SKM-1 treated with dmso at 0.1 percent for 144 hours (cell line): ENCODE data around the gene SALL1.

Experiments
- DNase-seq: peaks from one replicate; lab custom pipeline; 2025; ENCODE audit not compliant: unreplicated experiment; lab: John Stamatoyannopoulos, UW

SALL1 gene

DNA sequence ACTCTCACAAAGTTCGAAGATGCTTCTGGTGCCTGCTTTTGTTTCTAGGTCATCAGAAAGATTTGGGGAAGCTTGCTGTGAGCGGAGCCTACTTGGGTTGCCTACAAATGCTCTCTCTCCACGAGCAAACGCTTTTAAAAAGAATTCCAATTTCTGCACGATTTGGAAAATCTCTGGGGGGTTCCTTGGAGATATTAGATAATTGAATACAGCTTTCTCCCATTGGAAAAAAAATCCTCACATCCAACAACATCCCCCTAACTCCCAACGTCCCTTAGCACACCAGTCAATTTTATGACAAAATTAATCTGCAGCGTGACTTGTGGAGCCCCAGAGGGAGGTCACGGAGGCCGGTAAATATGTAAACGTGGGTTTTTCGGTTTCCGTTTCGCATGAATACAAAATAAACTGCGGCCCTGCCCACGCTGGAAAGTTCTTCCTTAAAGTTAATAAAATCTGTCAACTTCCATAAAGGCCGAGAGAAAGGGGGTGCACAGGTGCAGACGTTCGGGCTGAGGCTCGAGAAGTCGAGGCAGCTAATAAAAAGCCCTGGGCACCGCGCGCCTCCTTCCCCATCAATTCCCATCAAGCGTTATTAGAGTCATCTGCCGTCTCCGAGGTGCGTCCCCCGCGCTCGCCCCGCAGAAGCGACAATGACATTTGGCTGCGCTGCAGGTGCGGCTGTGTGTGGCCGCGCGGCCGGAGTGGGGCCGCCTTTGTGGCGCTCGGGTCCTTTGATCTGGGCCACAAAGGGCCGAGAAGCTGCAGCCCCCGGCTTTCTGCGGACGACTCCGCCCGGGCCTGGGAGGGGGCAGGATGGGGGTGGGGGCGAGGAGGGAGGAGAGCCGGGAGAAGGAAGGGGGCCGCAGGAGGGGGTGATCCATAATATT lies 37.6 kb downstream of the SALL1 start:
- DNase-seq: no peak

DNA sequence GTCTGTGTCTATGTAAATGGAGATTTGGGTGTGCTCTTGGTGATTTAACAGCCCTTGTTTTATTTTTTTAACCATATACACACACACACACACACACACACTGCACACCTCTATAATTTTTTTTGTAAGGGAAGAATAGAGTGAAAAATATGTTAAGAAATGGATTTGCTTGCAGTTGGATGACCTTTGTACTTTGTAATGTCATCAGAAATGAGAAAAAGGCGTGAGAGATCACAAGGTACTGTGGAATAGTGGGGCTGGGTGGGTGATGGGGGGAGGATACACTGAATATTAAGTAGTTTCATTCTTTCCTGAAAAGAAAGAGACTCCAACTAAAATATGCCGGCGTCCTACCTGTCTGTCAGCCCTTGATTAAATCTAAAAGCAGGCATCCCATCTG lies 38.7 kb downstream of the SALL1 start:
- DNase-seq: no peak

DNA sequence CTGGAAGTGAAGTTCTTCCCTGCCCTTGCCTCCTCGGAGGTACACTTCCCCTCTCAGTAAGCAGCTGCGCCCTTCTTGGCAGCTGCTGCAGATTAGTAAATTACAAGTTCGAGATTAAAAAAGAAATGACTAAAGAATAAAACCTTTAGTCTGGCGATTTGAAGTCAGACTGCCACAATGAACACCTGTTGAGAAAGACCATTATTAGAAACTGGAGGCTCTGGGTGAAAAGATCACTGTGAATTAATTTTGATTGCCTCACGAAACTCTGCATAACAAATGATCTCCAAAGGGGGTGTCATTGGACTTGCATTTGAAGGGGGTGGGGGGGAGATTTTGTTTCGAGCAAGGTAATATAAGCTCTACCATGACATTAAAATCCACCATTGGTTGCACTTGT lies 39.3 kb downstream of the SALL1 start:
- DNase-seq: no peak

DNA sequence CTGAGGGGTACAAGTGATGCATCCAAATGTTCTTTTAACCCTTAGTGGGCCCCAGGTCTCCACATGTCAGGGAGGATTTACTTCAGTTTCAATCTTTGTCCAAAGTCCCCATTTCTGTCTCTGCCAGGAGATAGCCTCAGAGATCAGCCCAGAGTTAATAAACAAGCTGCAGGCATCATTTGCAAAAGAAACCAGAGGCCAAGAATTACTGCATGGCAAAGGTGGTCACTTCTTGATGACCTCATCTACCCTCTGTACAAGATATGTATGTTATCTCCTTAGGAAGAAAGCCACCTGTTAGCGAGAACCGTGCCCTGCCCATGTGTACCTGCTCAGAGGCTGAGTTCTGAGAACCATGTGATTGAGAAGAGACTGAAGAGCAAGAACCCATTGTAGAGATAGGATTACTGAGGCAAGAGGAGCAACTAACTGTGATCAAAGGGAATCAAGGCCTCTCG lies 40.3 kb downstream of the SALL1 start:
- DNase-seq: no peak

DNA sequence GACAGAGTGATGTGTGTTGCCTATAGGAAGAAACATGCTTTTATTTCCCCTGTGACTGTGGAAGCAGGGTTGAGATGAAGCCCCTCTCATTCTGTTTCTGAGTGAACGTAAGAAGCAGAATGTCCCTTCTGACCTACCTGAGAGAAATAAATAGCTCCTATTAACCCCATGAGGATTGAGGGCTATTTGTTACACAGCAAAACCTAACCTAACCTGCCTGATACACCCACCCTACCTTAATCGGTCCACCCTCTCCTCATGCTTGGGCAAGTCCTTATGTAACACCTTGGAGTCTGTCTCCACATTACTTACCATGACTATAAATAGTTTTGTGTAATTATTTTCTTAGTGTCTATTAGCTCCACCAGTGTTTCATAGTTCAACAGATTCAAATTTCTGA lies 41.9 kb downstream of the SALL1 start:
- no peak for DNase-seq

DNA sequence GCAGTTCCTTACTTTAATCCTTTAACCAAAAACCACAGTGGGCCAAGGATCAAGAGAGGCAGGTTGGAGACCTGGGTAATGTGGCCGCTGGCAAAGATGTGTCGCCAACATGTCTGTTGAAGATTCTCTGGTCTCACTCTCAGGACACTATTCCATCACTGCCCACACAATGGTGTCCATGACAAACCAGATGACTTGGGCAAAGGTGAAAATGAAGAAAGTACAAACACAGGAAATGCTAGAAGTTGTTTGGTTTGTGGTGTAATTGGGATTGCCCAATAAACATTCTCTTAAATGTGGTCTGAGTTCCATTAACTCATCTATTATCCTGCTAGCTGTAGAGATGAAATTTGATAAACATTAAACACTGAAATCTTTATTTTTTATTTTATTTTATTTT lies 43.3 kb downstream of the SALL1 start:
- DNase-seq: no peak

DNA sequence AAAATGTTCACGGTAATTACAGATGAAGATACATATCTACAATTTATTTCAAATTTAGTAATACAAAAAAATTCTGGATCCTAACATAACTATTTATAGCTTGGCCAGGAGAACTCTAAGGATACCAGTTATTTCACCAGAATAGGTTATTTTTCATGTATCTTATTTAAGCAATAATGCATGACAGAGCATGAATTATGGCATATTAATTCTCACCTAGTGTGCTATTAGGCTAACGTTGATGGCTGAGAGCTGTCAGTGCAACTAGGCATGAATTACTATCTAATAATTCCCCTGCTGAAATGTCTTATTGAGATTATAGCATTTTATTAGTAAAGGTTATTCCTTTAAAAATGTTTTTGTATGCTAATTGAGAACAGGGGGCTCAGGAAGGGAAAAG lies 44.5 kb downstream of the SALL1 start:
- no peak for DNase-seq

DNA sequence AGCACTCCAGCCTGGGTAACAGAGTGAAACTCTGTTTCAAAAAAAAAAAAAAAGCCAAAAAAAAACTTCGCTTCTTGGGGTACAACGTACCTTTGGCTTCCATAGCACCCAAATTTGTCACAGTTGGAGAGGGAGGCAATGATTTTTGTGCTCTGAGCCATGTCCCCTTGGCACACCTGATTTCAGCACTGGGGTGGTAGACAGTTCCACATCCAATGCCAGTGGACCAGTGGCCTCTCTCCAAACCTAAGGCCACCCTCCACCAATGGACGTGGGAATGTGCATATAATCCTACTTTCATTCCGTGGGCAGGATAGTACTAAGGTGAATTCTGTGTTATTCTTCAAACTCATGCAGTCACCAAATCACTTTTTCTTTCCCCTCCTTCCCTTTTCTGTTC lies 47.5 kb downstream of the SALL1 start:
- DNase-seq: no peak

DNA sequence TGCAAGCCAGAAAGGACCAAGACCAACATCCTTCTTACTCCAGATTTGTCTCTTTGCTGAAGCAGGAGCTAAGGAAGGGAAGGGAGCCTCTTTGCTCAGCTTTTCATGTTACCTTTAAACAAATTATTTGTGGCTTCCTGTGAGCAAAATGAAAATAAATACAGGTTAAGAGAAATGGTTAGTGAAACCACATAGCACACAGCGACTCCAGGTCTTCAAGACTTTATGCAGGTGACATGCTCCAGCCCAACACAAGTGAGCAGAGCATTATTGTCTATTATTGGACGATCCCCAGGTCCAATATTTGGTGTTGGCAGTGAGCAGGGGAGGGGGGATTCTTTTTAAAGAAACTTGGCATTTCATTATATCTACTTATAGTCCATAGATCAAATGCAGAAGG lies 53.3 kb downstream of the SALL1 start:
- no peak for DNase-seq

DNA sequence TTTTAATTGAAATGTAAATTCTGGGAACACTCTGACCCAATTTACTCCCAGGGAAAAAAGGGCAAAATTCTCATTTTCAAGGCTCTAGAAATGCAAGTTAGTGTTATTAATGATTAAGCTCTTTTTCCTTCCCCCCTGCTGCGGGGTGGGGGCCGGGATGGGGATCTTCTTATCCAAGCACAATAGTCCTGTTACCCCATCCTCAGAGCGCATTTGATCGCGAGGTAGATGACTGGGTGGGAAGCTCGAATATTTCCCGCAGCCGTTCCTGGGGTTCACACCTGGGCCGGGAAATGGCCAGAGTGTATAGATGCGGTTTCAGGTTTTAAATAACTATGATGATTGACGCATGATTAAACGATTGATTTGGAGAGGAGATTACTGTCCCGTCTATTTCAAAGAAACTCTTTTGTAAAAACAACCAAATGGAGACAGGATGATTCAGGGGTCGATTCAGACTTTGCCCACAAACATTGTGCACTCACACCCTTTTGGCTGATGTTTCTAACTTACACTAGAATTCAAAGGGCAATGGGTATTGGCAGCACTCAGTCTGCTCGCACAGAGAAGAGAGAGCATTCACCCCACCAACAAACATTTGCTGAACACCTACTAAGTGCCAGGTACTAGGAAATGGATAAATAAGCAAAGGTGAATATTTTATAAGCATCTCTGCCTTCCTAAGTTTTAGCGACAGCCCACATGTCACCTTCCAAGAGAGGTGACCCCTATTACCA lies 55.0 kb downstream of the SALL1 start:
- DNase-seq: no peak

DNA sequence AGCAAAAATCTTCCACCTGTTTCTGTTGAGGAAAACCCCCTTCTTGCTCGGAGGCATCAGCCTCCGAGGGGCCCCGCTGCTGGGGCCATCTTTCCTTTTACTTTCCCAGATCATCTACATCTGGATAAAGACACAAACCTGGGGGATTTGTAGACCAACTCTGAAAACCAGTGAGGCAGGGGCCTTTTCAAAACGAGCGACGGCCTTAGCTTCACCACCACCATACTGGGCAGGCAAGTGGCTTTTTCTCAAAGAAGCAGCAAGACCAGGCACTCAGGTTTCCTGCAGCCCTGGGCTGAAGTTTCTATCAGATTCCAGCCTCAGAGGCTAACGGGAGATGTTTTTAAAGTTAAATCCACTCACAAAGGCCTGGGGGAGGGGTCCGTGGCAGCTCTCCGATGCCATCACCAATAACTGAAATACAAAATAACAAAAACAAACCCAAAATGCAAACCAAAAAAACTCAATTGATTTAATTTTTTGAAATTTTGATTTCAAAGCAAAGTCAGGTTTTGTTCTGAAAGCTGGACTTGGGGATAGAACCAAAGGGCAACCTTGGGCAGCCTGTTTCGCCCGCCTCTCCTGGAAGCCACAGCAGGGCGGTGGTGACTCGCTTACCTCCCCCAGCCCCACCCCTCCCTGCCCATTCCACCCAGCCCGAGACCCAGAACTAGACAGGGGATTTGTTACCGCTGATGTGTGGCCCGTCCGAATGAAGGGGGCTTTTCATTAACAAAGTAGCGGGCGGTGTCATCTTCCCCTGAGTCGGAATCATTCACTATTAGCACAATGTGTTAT lies 55.8 kb downstream of the SALL1 start:
- no peak for DNase-seq

DNA sequence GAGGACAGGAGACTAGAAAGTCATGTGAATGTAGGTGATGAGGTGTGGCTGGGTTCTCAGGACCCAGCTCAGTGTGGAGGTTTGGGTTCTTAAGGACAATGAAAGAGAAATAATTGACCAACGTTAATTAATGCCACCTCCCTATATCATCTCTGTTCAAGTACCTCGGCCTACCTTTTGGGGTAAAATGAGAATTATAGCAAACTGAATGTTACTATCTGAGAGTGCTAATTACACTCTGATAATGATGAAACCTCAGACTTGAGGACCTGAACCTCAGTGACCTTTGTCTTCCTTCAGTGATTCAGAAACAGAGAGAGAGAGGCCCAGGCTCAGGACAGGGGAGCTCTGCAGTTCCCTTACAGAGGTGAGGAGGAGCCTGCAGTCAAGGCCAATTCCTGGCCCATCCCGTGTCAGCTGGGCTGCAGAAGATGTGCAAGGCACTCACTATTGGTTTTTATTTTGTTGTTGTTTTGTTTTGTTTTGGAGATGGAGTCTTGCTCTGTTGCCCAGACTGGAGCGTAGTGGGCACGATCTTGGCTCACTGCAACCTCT lies 57.3 kb downstream of the SALL1 start:
- no peak for DNase-seq
